H9 (cell line): ENCODE measurements around the gene NOG. TPM values are rescaled to one million over a fixed set of nuclear protein-coding genes. Genes with fewer than 3 reads are reported as not detected.

ENCODE experiments used
- DNase-seq: peaks from one replicate; pipeline ENCODE4 v3.0.0-alpha.2; 2017
- H2AFZ ChIP-seq: one replicate; pipeline ENCODE4 v1.6.1; 2013; ENCODE audit warnings: mild to moderate bottlenecking, low read length, control low read depth, moderate library complexity
- H2AK5ac ChIP-seq: 2 replicates; pipeline ENCODE4 v1.6.1; 2013; ENCODE audit warnings: low read length, control low read depth, mixed read lengths; ENCODE audit not compliant: insufficient read length
- H2BK120ac ChIP-seq: one replicate; pipeline ENCODE4 v1.6.1; 2013; ENCODE audit warnings: low read depth, mild to moderate bottlenecking, low read length, control low read depth, inconsistent platforms; ENCODE audit not compliant: poor library complexity, severe bottlenecking
- H2BK12ac ChIP-seq: 2 replicates; pipeline ENCODE4 v1.6.1; 2013; ENCODE audit warnings: low read length, control low read depth, mixed read lengths, low read depth; ENCODE audit not compliant: insufficient read length
- H2BK15ac ChIP-seq: 2 replicates; pipeline ENCODE4 v1.6.1; 2013; ENCODE audit warnings: low read depth, low read length, control low read depth
- H2BK20ac ChIP-seq: one replicate; pipeline ENCODE4 v1.6.1; 2013; ENCODE audit warnings: low read depth, mild to moderate bottlenecking, low read length, control low read depth, inconsistent platforms; ENCODE audit not compliant: poor library complexity, severe bottlenecking
- H2BK5ac ChIP-seq: 2 replicates; pipeline ENCODE4 v1.6.1; 2013; ENCODE audit warnings: low read length, control low read depth, mixed read lengths; ENCODE audit not compliant: insufficient read length
- H3K14ac ChIP-seq: 2 replicates; pipeline ENCODE4 v1.6.1; 2013; ENCODE audit warnings: low read length, control low read depth; ENCODE audit not compliant: insufficient read depth
- H3K18ac ChIP-seq: 2 replicates; pipeline ENCODE4 v1.6.1; 2013; ENCODE audit warnings: low read depth, mild to moderate bottlenecking, mixed read lengths, low read length, control low read depth; ENCODE audit not compliant: insufficient read length
- H3K23ac ChIP-seq: 2 replicates; pipeline ENCODE4 v1.6.1; 2013; ENCODE audit warnings: low read length, control low read depth, mixed read lengths, low read depth; ENCODE audit not compliant: insufficient read length
- H3K23me2 ChIP-seq: 2 replicates; pipeline ENCODE4 v1.6.1; 2013; ENCODE audit warnings: low read depth, mild to moderate bottlenecking, mixed read lengths, low read length, control low read depth; ENCODE audit not compliant: insufficient read length, poor library complexity, severe bottlenecking
- H3K27ac ChIP-seq: 2 replicates; pipeline ENCODE4 v1.5.1; 2013; ENCODE audit warnings: low read length, control low read depth, mixed read lengths, low read depth; ENCODE audit not compliant: insufficient read length
- H3K27me3 ChIP-seq: 2 replicates; pipeline ENCODE4 v1.6.1; 2013; ENCODE audit warnings: low read length, control low read depth, inconsistent platforms; ENCODE audit not compliant: insufficient read depth
- H3K4ac ChIP-seq: 2 replicates; pipeline ENCODE4 v1.6.1; 2013; ENCODE audit warnings: low read depth, mild to moderate bottlenecking, control low read depth, inconsistent platforms, low read length, moderate library complexity
- H3K4me1 ChIP-seq: 2 replicates; pipeline ENCODE4 v1.6.1; 2013; ENCODE audit warnings: low read length, control low read depth, inconsistent platforms; ENCODE audit not compliant: insufficient read depth
- H3K4me2 ChIP-seq: 2 replicates; pipeline ENCODE4 v1.6.1; 2013; ENCODE audit warnings: low read length, control low read depth, mixed read lengths; ENCODE audit not compliant: insufficient read length, insufficient read depth
- H3K56ac ChIP-seq: 2 replicates; pipeline ENCODE4 v1.6.1; 2013; ENCODE audit warnings: low read depth, mild to moderate bottlenecking, mixed read lengths, low read length, control low read depth; ENCODE audit not compliant: insufficient read length
- H3K79me1 ChIP-seq: 2 replicates; pipeline ENCODE4 v1.6.1; 2013; ENCODE audit warnings: low read depth, mild to moderate bottlenecking, moderate library complexity, low read length, control low read depth, inconsistent platforms; ENCODE audit not compliant: insufficient read depth, poor library complexity, severe bottlenecking
- H3K79me2 ChIP-seq: 2 replicates; pipeline ENCODE4 v1.6.1; 2013; ENCODE audit warnings: low read length, control low read depth, inconsistent platforms; ENCODE audit not compliant: insufficient read depth
- H3K9ac ChIP-seq: 2 replicates; pipeline ENCODE4 v1.6.1; 2013; ENCODE audit warnings: low read length, control low read depth, mixed read lengths; ENCODE audit not compliant: insufficient read length; ENCODE audit errors: extremely low read depth
- H3K9me3 ChIP-seq: one replicate; pipeline ENCODE4 v1.6.1; 2013; ENCODE audit warnings: low read depth, low read length, inconsistent platforms; ENCODE audit not compliant: control insufficient read depth
- H3T11ph ChIP-seq: one replicate; pipeline ENCODE4 v1.6.1; 2013; ENCODE audit warnings: mild to moderate bottlenecking, low read length, control low read depth, inconsistent platforms
- H4K20me1 ChIP-seq: one replicate; pipeline ENCODE4 v1.6.1; 2013; ENCODE audit not compliant: control insufficient read depth, insufficient read length, insufficient read depth
- H4K5ac ChIP-seq: 2 replicates; pipeline ENCODE4 v1.6.1; 2013; ENCODE audit warnings: low read depth, mild to moderate bottlenecking, mixed read lengths, low read length, control low read depth; ENCODE audit not compliant: insufficient read length
- H4K8ac ChIP-seq: replicated peaks from 2 replicates; pipeline ENCODE4 v1.6.1; 2013; ENCODE audit warnings: low read length, control low read depth, mixed read lengths, low read depth; ENCODE audit not compliant: insufficient read length
- H4K91ac ChIP-seq: 2 replicates; pipeline ENCODE4 v1.6.1; 2013; ENCODE audit warnings: low read depth, mild to moderate bottlenecking, moderate library complexity, mixed read lengths, low read length, control low read depth; ENCODE audit not compliant: insufficient read length
- H3K27ac Mint-ChIP-seq, 3 experiments: 2 replicates in 2 of 3; 3 replicates in 1 of 3; pipeline ENCODE4 v1.8.0; 2020 to 2021; ENCODE audit warnings: mixed read lengths in 3 of 3, mild to moderate bottlenecking in 1 of 3, moderate library complexity in 1 of 3
- H3K27me3 Mint-ChIP-seq: 2 replicates; pipeline ENCODE4 v1.8.0; 2021; ENCODE audit warnings: low read depth, mild to moderate bottlenecking, moderate library complexity, mixed read lengths
- H3K36me3 Mint-ChIP-seq, 3 experiments: 2 replicates in 2 of 3; 3 replicates in 1 of 3; pipeline ENCODE4 v1.8.0; 2020 to 2021; ENCODE audit warnings: low read depth in 3 of 3, mixed read lengths in 3 of 3; ENCODE audit not compliant: insufficient read depth in 1 of 3
- H3K4me1 Mint-ChIP-seq, 2 experiments: 2 replicates each; pipeline ENCODE4 v1.8.0; 2020; ENCODE audit warnings: mixed read lengths in 2 of 2
- H3K4me3 Mint-ChIP-seq, 2 experiments: 2 replicates in 1 of 2; 3 replicates in 1 of 2; pipeline ENCODE4 v1.8.0; 2020 to 2021; ENCODE audit warnings: mild to moderate bottlenecking in 2 of 2, mixed read lengths in 2 of 2, moderate library complexity in 1 of 2
- H3K9me3 Mint-ChIP-seq, 2 experiments: 2 replicates in 1 of 2; 3 replicates in 1 of 2; pipeline ENCODE4 v1.8.0; 2020; ENCODE audit warnings: mild to moderate bottlenecking in 2 of 2, mixed read lengths in 2 of 2, moderate library complexity in 1 of 2
- WGBS: extraction: QIAGEN DNeasy Blood & Tissue Kit; methylation state at CpG from one replicate; pipeline ENCODE4 v1.1.7; 2013; ENCODE audit warnings: missing lambda C conversion rate, low lambda C conversion rate, mixed read lengths; ENCODE audit not compliant: insufficient read length; ENCODE audit errors: extremely low coverage; 5-methylcytosine and 5-hydroxymethylcytosine counted together
- total RNA-seq: library from RNA; stranded (reverse); gene quantifications from 2 replicates; pipeline ENCODE4 v1.2.1, GENCODE V29; 2021
- TF ChIP-seq, protein P1 (sequence below): fragments of 200-600 bp; sonication (generic); conservative IDR thresholded peaks from 3 replicates; pipeline ENCODE4 v1.8.0; 2021; ENCODE audit warnings: antibody characterized with exemption, mild to moderate bottlenecking

The NOG gene
- total RNA-seq, 1 experiment from 2014 or later = not detected

GRCh38 chr17:56596691-56597494, 3.4 kb downstream of the NOG start:
- TF ChIP-seq, protein P1, sequence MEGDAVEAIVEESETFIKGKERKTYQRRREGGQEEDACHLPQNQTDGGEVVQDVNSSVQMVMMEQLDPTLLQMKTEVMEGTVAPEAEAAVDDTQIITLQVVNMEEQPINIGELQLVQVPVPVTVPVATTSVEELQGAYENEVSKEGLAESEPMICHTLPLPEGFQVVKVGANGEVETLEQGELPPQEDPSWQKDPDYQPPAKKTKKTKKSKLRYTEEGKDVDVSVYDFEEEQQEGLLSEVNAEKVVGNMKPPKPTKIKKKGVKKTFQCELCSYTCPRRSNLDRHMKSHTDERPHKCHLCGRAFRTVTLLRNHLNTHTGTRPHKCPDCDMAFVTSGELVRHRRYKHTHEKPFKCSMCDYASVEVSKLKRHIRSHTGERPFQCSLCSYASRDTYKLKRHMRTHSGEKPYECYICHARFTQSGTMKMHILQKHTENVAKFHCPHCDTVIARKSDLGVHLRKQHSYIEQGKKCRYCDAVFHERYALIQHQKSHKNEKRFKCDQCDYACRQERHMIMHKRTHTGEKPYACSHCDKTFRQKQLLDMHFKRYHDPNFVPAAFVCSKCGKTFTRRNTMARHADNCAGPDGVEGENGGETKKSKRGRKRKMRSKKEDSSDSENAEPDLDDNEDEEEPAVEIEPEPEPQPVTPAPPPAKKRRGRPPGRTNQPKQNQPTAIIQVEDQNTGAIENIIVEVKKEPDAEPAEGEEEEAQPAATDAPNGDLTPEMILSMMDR = no peak
- H3K4me1 Mint-ChIP-seq = peaks cover 16 to 24% of the 10 kb centered on the region in 2 experiments
- H3K27me3 Mint-ChIP-seq = peaks cover 88% of the 10 kb centered on the region
- peaks cover 0 to 3% of the 10 kb centered on the region in 2 experiments; a peak in 1 of 5 replicates for H3K9me3 Mint-ChIP-seq
- Histone ChIP-seq H3K18ac (no peak overlapping the region), H3K27ac (no peak overlapping the region), H3K56ac (no peak overlapping the region), H2BK12ac (no peak overlapping the region), H3K9ac (no peak overlapping the region), H2BK15ac (no peak overlapping the region), H3K4me1 (no peaks in the 10 kb centered on the region), H3K4ac (no peak overlapping the region), H2AK5ac (no peak overlapping the region), H3K79me1 (no peaks in the 10 kb centered on the region), H4K5ac (no peak overlapping the region), H2BK120ac (no peak overlapping the region), H2AFZ (no peak overlapping the region), H4K91ac (no peak overlapping the region), H3K23me2 (peaks cover 21% of the 10 kb centered on the region), H3K27me3 (peaks cover 13% of the 10 kb centered on the region; the same call in 1 of the 2 replicates), H3K14ac (no peak overlapping the region), H3K4me2 (peak overlapping the region; percentile 73), H3K23ac (no peak overlapping the region), H3K9me3 (no peaks in the 10 kb centered on the region), H3K79me2 (no peaks in the 10 kb centered on the region), H3T11ph (no peak overlapping the region), H2BK20ac (no peak overlapping the region), H2BK5ac (no peak overlapping the region), H4K20me1 (no peaks in the 10 kb centered on the region), H4K8ac (no peak overlapping the region)
- H3K4me3 Mint-ChIP-seq = peak overlapping the region; percentile 71 to 95
- H3K36me3 Mint-ChIP-seq = no peaks in the 10 kb centered on the region
- peak; percentile 78 for DNase-seq
- no peak overlapping the region for H3K27ac Mint-ChIP-seq
- WGBS = no CpG with 5 or more reads among the region's 40 CpGs
